Activated CD4-positive, alpha-beta T cell treated with anti-CD3 and anti-CD28 coated beads for 1 hour (primary cell): ENCODE data around the gene WWOX.

Experiments used
- DNase-seq: peaks from one replicate; pipeline ENCODE4 v3.0.0-alpha.2; 2020

Gene WWOX

DNA sequence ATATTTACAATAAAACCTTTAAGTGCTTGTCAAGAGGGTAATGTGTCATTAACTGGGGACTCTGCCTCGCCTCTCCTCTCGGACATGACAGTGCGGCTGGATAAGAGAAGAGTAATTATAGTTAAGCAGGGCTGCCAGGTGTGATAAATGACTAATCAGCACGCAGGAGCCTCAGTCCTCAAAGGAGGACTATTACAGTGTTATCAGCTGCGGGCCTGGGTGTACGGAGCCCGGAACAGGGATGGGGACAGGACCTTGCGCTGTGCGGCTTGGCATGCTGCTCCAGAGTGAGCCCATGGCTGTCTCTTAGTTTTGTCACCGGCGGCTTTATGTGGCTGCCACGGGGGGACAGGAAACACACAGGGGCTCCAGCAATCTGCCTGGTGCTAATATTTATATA lies 893.9 kb downstream of the WWOX start:
- no peak for DNase-seq

GRCh38 chr16:78994135-78994745 lies 894.8 kb downstream of the WWOX start:
- no peak for DNase-seq

DNA sequence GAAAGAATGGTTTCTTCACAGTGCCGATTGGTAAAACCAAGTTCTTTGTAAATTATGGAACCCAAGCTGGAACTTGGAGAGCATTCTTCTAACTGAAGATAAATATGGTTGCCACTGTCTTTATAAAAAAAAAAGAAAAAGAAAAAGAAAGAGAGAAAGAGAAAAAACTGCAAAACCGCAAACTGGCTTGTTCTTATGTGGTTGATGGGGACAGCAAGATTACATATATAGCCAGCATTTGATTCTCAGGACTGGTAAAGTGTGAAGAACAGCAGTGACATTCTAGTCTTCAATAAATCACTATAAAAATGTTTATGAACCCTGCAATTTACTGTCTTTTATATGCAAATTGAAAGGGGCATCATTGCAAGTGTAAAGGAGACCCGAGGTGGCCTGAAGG lies 896.0 kb downstream of the WWOX start:
- DNase-seq, result no peak

DNA sequence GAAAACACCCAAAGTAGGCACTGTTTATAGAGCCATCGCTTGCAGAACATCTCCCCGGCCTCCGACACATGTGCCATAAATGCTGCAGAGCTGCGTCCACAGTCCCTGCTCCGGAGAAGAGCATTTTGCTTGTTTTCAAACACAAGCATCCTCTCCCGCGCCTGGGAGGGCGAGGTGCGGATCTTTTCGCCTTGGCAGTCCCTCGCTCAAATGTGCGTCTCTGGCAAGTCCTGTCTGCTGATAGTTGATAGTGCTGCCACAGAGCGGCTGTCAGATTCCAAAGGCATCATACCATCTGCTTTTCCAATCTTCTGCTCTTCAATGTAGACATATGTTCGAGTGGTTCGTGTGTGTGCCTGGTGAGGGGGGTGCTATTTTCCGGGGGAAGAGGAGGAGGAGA lies 897.3 kb downstream of the WWOX start:
- no peak for DNase-seq

DNA sequence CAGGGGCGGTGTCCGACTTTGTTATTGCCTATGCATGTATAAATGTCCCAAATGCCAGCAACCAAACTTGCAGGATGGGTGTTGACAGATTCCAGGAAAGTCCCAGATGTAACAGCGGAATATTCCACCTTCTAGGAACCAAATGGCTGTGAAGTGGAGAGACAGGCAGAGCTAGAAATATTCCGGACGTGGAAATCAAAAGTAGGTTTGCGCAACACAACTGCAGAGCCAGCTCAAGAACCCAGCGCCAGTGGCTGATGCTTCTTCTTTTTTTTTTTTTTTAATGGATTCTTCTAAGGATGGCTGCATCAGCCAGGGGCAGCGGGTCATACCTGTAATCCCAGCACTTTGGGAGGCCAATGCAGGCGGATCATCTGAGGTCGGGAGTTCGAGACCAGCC lies 899.4 kb downstream of the WWOX start:
- DNase-seq, result no peak

- DNase-seq, result no peak
Observed at GRCh38 chr16:79001156-79001967, 901.9 kb downstream of the WWOX start.

GRCh38 chr16:79003026-79003609 lies 903.7 kb downstream of the WWOX start:
- no peak for DNase-seq

- no peak for DNase-seq
Observed at GRCh38 chr16:79004309-79004708, 904.9 kb downstream of the WWOX start.

DNA sequence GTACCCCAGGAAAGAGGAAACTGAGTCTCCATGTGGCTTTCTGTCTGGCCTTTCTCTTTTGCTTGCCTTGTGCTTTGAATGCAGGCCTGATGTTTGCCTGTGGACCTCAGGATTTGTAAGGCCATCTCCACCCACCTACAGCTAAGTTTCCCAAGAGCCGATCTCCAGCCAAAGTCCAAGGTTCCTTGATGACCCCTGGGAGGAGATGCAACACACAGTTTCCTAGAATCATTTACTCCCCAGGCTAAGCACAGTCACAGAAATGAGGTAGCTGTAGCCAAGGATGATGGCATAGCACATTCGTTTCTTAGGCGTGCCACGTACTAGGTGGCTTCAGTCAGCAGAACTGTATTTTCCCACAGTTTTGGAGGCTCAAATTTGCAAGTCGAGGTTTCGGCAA lies 905.6 kb downstream of the WWOX start:
- DNase-seq, result no peak

DNA sequence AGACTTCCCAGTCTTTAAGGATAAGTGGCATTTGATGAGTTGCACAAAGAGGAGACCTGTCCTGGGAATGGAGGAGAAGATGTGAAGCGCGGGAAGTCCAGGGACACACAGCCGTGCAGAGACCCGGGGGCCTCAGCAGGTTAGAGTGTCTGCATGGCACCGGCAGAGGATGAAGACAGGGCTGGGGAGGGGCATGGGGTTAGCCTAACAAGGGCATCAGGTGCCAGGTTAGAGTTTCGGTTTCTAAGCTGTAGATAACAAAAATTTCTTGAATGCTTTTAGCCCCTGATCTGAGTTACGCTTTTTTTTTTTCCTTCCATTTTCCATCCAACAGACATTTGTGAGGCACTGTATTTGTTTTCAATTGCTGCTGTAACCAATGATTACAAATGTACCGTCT lies 906.8 kb downstream of the WWOX start:
- DNase-seq, result no peak

- DNase-seq, result no peak
Observed at GRCh38 chr16:79006765-79007164, 907.3 kb downstream of the WWOX start.

DNA sequence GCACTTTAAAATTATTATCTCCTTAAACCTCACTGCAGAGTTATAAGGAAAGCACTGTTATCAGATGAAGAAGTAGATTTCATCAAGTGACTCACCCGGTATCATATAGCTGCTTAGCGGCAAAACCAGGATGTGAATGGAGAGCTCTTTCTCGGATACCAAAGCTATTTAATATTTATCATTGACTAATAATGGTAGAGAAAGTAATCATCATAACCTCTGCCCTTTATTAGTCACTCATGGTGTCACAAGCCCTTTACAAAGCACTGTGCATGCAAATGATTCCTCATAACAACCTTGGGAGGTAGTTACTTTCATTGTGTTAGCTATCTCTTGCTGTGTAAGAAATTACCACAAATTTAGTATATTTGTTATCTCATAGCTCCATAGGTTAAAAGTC lies 908.2 kb downstream of the WWOX start:
- no peak for DNase-seq

- DNase-seq, result no peak
Observed at GRCh38 chr16:79008036-79008868, 908.8 kb downstream of the WWOX start.

DNA sequence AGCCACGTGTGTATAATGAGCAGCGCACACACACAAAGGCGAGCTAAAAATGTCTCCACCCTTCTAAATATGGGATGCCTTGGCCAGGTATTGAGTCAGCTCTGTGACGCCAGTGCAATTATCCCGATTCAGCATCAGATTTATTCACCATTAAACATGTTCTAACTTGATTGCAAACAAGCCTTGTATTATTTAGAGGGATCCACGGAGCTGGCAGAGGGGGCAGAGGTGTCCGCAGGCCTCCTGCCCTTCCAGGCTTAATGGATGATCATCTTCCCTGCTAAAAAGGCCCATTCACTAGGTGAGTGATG lies 909.4 kb downstream of the WWOX start:
- DNase-seq, result no peak

GRCh38 chr16:79009896-79010295 lies 910.4 kb downstream of the WWOX start:
- no peak for DNase-seq

GRCh38 chr16:79011282-79011681 lies 911.8 kb downstream of the WWOX start:
- no peak for DNase-seq

DNA sequence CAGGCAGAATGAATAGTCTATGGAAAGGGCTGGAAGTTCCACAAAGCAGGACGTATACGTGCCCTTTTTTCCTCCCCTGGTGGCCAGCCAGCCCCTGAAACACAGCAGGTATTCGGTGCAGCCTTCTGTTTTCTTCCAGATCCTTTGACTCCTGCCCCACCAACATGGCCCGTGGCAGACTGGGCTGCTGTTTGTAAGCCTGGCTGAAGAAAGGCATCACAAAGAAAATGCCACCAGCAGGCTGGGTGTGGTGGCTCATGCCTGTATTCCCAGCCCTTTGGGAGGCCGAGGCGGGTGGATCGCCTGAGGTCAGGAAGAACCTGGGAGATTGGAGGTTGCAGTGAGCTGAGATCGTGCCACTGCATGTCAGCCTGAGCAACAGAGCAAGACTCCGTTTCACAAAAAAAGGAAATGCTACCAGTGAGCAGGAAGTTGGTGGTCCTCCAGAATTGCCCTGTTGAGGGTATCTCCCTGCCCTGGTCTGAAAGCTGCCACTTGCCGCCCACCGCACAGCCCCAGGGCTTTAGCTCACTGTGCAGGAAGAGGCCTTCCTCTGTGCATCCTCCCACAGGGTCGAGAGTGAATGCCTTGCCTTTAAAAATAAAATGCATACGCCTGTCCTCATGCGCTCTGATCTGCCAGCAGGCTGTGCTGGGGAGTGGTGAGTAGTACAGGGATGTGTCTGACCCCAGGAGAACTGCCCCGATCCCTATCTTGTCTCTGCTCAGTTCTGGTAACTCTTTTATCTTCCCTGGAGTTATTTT lies 913.4 kb downstream of the WWOX start:
- no peak for DNase-seq

DNA sequence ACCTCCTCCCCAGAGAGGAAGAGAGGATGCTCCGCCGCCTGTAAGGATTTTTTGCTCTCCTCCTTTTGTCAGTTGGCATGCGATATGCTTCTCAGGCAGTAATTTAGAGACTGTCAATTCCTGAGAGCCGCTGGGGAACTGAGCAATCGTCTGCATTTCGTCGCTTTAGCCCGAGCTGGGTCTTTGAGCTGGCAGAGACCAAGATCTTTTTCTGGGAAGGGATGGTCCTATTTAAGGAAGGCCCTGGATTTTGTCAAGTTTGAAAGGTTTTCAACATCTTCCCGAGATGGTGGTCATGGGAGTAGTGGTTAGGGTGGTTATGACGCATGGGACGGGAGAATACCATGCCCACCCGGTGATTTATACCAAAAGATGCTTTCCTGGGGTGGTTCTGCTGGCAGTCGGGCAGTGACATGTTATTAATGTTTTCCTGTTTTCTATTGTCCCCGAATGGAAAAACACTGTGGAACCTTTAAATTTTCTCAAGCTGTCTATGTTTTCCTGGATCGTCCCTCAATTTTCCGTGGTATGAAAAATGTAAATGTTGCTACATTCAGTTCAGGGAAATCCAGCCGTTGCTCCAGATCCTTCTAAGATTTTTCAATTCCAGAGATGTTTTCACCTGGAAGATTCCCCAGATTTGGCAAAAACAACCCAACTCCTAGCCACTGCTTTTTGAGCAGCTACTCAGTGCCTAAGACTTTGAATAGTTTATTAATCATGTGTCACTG lies 914.6 kb downstream of the WWOX start:
- DNase-seq, result no peak

- no peak for DNase-seq
Observed at GRCh38 chr16:79018650-79019429, 919.4 kb downstream of the WWOX start.

DNA sequence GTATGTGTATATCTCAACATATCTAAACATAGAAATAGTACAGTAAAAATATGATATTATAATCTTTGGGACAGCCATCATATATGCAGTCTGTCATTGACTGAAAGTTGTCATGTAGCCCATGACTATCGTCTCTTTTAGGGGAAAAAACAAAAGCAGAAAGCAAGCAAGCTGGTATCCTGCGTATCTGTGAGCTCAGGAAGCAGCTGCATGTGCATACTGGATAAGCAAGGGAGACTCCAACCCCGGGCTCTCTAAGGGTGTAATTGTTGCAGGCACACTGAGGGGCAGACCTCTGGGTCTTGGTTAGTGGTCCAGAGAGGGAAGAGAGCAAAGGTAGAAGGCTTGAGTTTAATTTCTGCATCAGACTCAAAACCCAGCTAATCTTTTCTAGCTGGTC lies 920.0 kb downstream of the WWOX start:
- DNase-seq, result no peak

DNA sequence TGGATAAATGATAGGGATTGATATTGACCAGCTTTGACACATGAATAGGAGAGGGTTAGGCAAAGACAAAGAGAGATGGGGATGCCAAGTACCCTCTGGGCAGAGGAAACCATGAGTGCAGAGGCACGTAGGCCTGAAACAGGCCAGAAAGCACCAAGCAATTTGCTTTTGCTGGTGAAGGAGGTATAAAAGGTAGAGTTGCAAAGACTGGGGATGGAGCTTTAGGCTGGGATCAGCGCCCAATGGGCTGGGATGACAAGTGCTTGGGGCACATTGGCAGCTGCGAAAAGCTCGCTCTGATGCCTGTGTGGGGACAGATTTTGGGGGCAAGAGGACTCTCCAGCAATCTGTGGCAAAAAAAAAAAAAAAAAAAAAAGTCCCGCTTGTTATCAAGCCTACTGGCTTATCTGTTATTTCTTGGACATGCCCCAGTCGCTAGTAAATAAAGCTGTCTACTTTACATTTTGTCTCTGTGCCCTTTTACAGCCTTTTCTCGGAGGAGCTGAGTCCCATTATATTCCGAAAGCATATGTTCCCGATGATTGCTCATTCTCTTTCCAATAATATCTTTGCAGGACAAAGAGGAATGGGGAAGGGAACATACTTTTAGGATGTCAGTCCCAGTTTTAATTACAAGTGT lies 922.7 kb downstream of the WWOX start:
- no peak for DNase-seq
